Activated naive CD4-positive, alpha-beta T cell treated with Interleukin-2 at 50 U/mL for 16 hours (primary cell): Measurements from ENCODE around the gene ENDOG.
"Not testable (repeated sequence)": the region's sequence is repeated elsewhere in the genome, so short reads cannot be mapped to it uniquely, and the experiment has no call there.

ENCODE experiments used
- DNase-seq: peaks from one replicate; pipeline ENCODE4 v3.0.0-alpha.2; 2020

Gene ENDOG

GRCh38 chr9:128818099-128818838, at the start of gene ENDOG:
Gene ENDOG (plus strand): TSS chr9:128818500. CDS start chr9:128818685, 185 bp downstream.
- peak; percentile 99 for DNase-seq

- DNase-seq = no peak
Observed at GRCh38 chr9:128768606-128769005, 49.7 kb upstream of the ENDOG start.

GRCh38 chr9:128770286-128771030, 47.8 kb upstream of the ENDOG start:
- DNase-seq = no peak

GRCh38 chr9:128771094-128771721, 47.1 kb upstream of the ENDOG start:
- DNase-seq = peak; percentile 5

- peak; percentile 94 for DNase-seq
Observed at GRCh38 chr9:128771745-128772519, 46.4 kb upstream of the ENDOG start, which contains the start of gene ZER1. Gene ZER1 (minus strand): TSS chr9:128771927. CDS start chr9:128755565, 16,362 bp downstream.

- no peak for DNase-seq
Observed at GRCh38 chr9:128773049-128773448, 45.3 kb upstream of the ENDOG start.

- DNase-seq = no peak
Observed at GRCh38 chr9:128774804-128775203, 43.5 kb upstream of the ENDOG start.

- DNase-seq = not testable (repeated sequence)
Observed at GRCh38 chr9:128780093-128780492, 38.2 kb upstream of the ENDOG start.

- no peak for DNase-seq
Observed at GRCh38 chr9:128781187-128782070, 36.9 kb upstream of the ENDOG start.

GRCh38 chr9:128782669-128783068, 35.6 kb upstream of the ENDOG start:
- DNase-seq = no peak

- DNase-seq = no peak
Observed at GRCh38 chr9:128785427-128785826, 32.9 kb upstream of the ENDOG start.

- DNase-seq = peak; percentile 89
Observed at GRCh38 chr9:128786681-128787601, 31.4 kb upstream of the ENDOG start, which contains the start of gene TBC1D13. Gene TBC1D13 (plus strand): TSS chr9:128787253. CDS start chr9:128787354, 101 bp downstream.

GRCh38 chr9:128787659-128788058, 30.6 kb upstream of the ENDOG start:
- peak; percentile 12 for DNase-seq

- no peak for DNase-seq
Observed at GRCh38 chr9:128788445-128788844, 29.9 kb upstream of the ENDOG start.

GRCh38 chr9:128790536-128790935, 27.8 kb upstream of the ENDOG start:
- no peak for DNase-seq

- no peak for DNase-seq
Observed at GRCh38 chr9:128792134-128792533, 26.2 kb upstream of the ENDOG start.

GRCh38 chr9:128792978-128793686, 25.2 kb upstream of the ENDOG start:
- no peak for DNase-seq

- not testable (repeated sequence) for DNase-seq
Observed at GRCh38 chr9:128794961-128795360, 23.3 kb upstream of the ENDOG start.

GRCh38 chr9:128798896-128799295, 19.4 kb upstream of the ENDOG start:
- no peak for DNase-seq

- DNase-seq = no peak
Observed at GRCh38 chr9:128800061-128800460, 18.2 kb upstream of the ENDOG start.
